HepG2 (cell line): ENCODE measurements around the gene SLC45A1. TPM values are rescaled to one million over a fixed set of nuclear protein-coding genes. Genes with fewer than 3 reads are reported as not detected.

ENCODE experiments used
- ATAC-seq: fragments of 200-7000 bp; cut with Tn5 transposase; 3 replicates; pipeline ENCODE4 v1.9.1; 2020; ENCODE audit warnings: mild to moderate bottlenecking, moderate library complexity
- BruUV-seq: library from RNA; stranded (reverse); fragments of 400-500 nt; replicated peaks from 2 replicates; lab custom pipeline; 2021; lab: Mats Ljungman, UMichigan
- CTCF ChIA-PET: fragments of 300-600 bp; formaldehyde crosslinking; extraction: SDS; loops from one replicate; lab custom pipeline; 2021; ENCODE audit warnings: low total read pairs, inconsistent platforms, low intra/inter-chr PET ratio; lab: Yijun Ruan, JAX
- POLR2A ChIA-PET: fragments of 350-600 bp; sonication (Branson Sonifier 250); formaldehyde crosslinking; loops from one replicate; lab custom pipeline; 2020; ENCODE audit warnings: antibody characterized with exemption, inconsistent platforms; lab: Yijun Ruan, JAX
- DNase-seq: peaks from one replicate; pipeline ENCODE4 v3.0.0-alpha.2; 2015; ENCODE audit warnings: low spot score
- FAIRE-seq: peaks from 3 replicates; lab custom pipeline; 2011; peaks lifted over from hg19 to GRCh38; lab: Jason Lieb, UNC
- H2AFZ ChIP-seq: one replicate; pipeline ENCODE4 v1.6.1; 2011; ENCODE audit warnings: low read length, inconsistent platforms
- H3K27ac ChIP-seq: fragments of 300-600 bp; 3 replicates; pipeline ENCODE4 v1.8.0; 2011; ENCODE audit warnings: mixed run types, mild to moderate bottlenecking, mixed read lengths, low read length, inconsistent platforms; ENCODE audit not compliant: insufficient read depth; ENCODE audit errors: extremely low read length
- H3K27me3 ChIP-seq, 2 experiments: fragments of 200-600 bp in 1 of 2; 2 replicates in 1 of 2; 3 replicates in 1 of 2; pipeline versions ENCODE4 v1.6.0 to v1.8.0; 2011; ENCODE audit warnings: low read length in 2 of 2, mild to moderate bottlenecking in 2 of 2, moderate library complexity in 2 of 2, inconsistent platforms in 1 of 2; ENCODE audit not compliant: insufficient read depth in 2 of 2, control insufficient read depth in 1 of 2
- H3K36me3 ChIP-seq, 2 experiments: fragments of 200-600 bp in 1 of 2; replicated peaks in 1 of 2; 2 replicates in 1 of 2; 3 replicates in 1 of 2; pipeline versions ENCODE4 v1.5.1 to v1.8.0; 2011; ENCODE audit warnings: low read length in 2 of 2, inconsistent platforms in 1 of 2; ENCODE audit not compliant: insufficient read depth in 2 of 2, control insufficient read depth in 1 of 2
- H3K4me1 ChIP-seq: 2 replicates; pipeline ENCODE4 v1.5.1; 2012; ENCODE audit warnings: low read length, inconsistent platforms; ENCODE audit not compliant: insufficient read depth
- H3K4me2 ChIP-seq: 2 replicates; pipeline ENCODE4 v1.6.0; 2011; ENCODE audit warnings: low read depth, low read length, inconsistent platforms
- H3K4me3 ChIP-seq, 3 experiments: fragments of 200-600 bp in 1 of 3; sonication (generic), shearing (Covaris generic) in 1 of 3; replicated peaks in 1 of 3; 2 replicates each; pipeline ENCODE4 v1.5.1; 2011 to 2016; ENCODE audit warnings: low read length in 3 of 3, inconsistent platforms in 2 of 3, low read depth in 2 of 3, mild to moderate bottlenecking in 2 of 3, control low read depth in 1 of 3, mixed read lengths in 1 of 3; ENCODE audit not compliant: insufficient read depth in 1 of 3
- H3K79me2 ChIP-seq: one replicate; pipeline ENCODE4 v1.6.1; 2011; ENCODE audit warnings: low read length, inconsistent platforms; ENCODE audit not compliant: insufficient read depth
- H3K9ac ChIP-seq: 2 replicates; pipeline ENCODE4 v1.6.0; 2011; ENCODE audit warnings: mild to moderate bottlenecking, low read depth, low read length, inconsistent platforms; ENCODE audit not compliant: insufficient read depth
- H3K9me3 ChIP-seq: 2 replicates; pipeline ENCODE4 v1.5.1; 2012; ENCODE audit warnings: mild to moderate bottlenecking, low read length
- H4K20me1 ChIP-seq: 2 replicates; pipeline ENCODE4 v1.6.0; 2011; ENCODE audit warnings: inconsistent platforms, mild to moderate bottlenecking, low read length, moderate library complexity; ENCODE audit not compliant: insufficient read depth
- CBFB ChIP-seq: sonication (generic); formaldehyde crosslinking; IDR thresholded peaks from 2 replicates; pipeline ENCODE4 v1.4.0; 2020; ENCODE audit warnings: missing genetic modification reagents
- SALL2 ChIP-seq: sonication (generic); formaldehyde crosslinking; IDR thresholded peaks from 2 replicates; pipeline ENCODE4 v1.8.1; 2023; ENCODE audit warnings: mild to moderate bottlenecking, missing genetic modification reagents, inconsistent platforms
- WGBS: methylation state at CpG from one replicate; pipeline ENCODE4 v1.1.6; 2017; ENCODE audit warnings: low lambda C conversion rate; 5-methylcytosine and 5-hydroxymethylcytosine counted together
- in situ Hi-C: cut with HindIII; loops from 2 replicates; pipeline ENCODE4 v1.10.0; 2017; ENCODE audit warnings: low pct_unique_long_range_greater_than_20kb; ENCODE audit not compliant: extremely low pct_ligation_motif_present
- intact Hi-C: fragments of 100-400 bp; cut with micrococcal nuclease; formaldehyde crosslinking; loops from one replicate; pipeline ENCODE4 v1.10.0; 2022; ENCODE audit not compliant: unreplicated experiment
- polyA plus RNA-seq, 8 experiments: library from polyadenylated mRNA; depleted of rRNA in 3 of 8; stranded (reverse) in 7 of 8; unstranded in 1 of 8; fragments of >200 nt; fragmentation: Illumina TruSeq in 4 of 8; extraction: Trizol in 4 of 8; gene quantifications; 2 replicates each; pipeline versions ENCODE4 v1.2.1 to v1.2.3, GENCODE V29; 2011 to 2016; ENCODE audit warnings: low read depth in 4 of 8, missing spikeins in 1 of 8, mixed read lengths in 1 of 8; ENCODE audit not compliant: insufficient read depth in 1 of 8
- total RNA-seq, 5 experiments: library from RNA; depleted of rRNA; stranded (reverse); fragments of >200 nt; fragmentation: Illumina TruSeq; extraction: Trizol; gene quantifications; 2 replicates each; pipeline ENCODE4 v1.2.3, GENCODE V29; 2016; ENCODE audit warnings: low read depth in 1 of 5
- TF ChIP-seq, protein P1 (sequence below): sonication (generic); formaldehyde crosslinking; IDR thresholded peaks from 2 replicates; pipeline ENCODE4 v1.8.1; 2022; ENCODE audit warnings: mild to moderate bottlenecking, missing genetic modification reagents
- TF ChIP-seq, protein P2 (sequence below): IDR thresholded peaks from 2 replicates; pipeline ENCODE4 v1.6.1; 2012; ENCODE audit warnings: low read length, improper control_type of control experiment

The SLC45A1 gene
- total and polyA plus RNA-seq, 2 of the 13 experiments (the other 11 are each of a cell fraction or from before 2014, with no cell fraction given): not detected

DNA sequence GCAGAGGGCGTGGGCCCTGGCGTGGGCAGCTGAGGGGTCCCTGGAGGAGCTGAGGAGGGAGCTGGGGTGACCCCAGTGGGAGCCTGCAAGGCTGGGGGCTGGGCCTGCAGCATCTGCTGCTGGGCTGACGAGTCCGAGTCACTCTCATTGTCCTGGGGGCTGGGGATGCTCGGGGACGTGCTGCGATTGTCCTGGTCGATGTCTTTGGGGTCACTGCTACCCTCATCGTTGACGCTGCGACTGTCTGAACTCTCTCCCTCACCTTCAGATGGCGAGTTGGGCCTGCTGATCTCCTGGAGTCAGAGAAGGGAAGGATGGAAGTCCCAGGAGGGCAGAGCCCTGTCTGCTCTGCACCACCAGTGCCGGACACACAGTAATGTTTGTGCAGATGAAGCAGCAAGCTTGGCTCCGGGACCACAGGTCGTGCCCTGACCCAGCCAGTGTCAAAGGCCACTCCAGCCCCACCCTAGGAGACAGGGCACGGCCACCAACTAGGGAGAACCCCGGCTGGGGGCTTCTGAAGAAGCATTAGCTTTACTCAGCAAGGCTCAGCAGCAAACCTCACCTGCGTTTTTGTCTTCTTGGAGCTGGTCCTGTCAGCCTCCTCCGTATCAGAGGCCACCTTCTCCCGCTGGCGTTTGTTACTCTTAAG, 43.4 kb downstream of the SLC45A1 start:
- ChIA-PET POLR2A (no interaction called here), CTCF (no interaction called here)
- Histone ChIP-seq H3K9me3 (no peaks in the 10 kb centered on the region), H4K20me1 (peaks cover 12% of the 10 kb centered on the region; the same call in 1 of the 2 replicates), H3K4me2 (no peak overlapping the region), H3K36me3 (peaks cover 62 to 86% of the 10 kb centered on the region in 2 experiments; a peak in 4 of 5 replicates), H3K79me2 (peaks cover 1% of the 10 kb centered on the region), H3K4me3 (no peak overlapping the region), H3K27me3 (no peaks in the 10 kb centered on the region; a peak in 1 of 5 replicates), H3K4me1 (peaks cover 9% of the 10 kb centered on the region; the same call in 1 of the 2 replicates)
- intact Hi-C loops: no loop called here
- ATAC-seq (no peak), FAIRE-seq (no peak)
- in situ Hi-C loops: no loop called here
- TF ChIP-seq SALL2 (CRISPR knock-in tag): no peak
- TF ChIP-seq, protein P1, sequence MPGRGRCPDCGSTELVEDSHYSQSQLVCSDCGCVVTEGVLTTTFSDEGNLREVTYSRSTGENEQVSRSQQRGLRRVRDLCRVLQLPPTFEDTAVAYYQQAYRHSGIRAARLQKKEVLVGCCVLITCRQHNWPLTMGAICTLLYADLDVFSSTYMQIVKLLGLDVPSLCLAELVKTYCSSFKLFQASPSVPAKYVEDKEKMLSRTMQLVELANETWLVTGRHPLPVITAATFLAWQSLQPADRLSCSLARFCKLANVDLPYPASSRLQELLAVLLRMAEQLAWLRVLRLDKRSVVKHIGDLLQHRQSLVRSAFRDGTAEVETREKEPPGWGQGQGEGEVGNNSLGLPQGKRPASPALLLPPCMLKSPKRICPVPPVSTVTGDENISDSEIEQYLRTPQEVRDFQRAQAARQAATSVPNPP (CRISPR knock-in tag): no peak
- TF ChIP-seq CBFB (CRISPR knock-in tag): no peak
- TF ChIP-seq, protein P2, sequence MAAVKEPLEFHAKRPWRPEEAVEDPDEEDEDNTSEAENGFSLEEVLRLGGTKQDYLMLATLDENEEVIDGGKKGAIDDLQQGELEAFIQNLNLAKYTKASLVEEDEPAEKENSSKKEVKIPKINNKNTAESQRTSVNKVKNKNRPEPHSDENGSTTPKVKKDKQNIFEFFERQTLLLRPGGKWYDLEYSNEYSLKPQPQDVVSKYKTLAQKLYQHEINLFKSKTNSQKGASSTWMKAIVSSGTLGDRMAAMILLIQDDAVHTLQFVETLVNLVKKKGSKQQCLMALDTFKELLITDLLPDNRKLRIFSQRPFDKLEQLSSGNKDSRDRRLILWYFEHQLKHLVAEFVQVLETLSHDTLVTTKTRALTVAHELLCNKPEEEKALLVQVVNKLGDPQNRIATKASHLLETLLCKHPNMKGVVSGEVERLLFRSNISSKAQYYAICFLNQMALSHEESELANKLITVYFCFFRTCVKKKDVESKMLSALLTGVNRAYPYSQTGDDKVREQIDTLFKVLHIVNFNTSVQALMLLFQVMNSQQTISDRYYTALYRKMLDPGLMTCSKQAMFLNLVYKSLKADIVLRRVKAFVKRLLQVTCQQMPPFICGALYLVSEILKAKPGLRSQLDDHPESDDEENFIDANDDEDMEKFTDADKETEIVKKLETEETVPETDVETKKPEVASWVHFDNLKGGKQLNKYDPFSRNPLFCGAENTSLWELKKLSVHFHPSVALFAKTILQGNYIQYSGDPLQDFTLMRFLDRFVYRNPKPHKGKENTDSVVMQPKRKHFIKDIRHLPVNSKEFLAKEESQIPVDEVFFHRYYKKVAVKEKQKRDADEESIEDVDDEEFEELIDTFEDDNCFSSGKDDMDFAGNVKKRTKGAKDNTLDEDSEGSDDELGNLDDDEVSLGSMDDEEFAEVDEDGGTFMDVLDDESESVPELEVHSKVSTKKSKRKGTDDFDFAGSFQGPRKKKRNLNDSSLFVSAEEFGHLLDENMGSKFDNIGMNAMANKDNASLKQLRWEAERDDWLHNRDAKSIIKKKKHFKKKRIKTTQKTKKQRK: no peak
- TF ChIP-seq, all 625 proteins: peak for 0
- Histone ChIP-seq H2AFZ (no peak overlapping the region), H3K9ac (no peak overlapping the region), H3K27ac (no peak overlapping the region)
- 94% methylated on average over 9 of the region's 21 CpGs for WGBS
- DNase-seq: no peak
- TSS peak; percentile 37 for BruUV-seq
